Measurements from ENCODE around the gene GLYATL3.

GLYATL3 gene

GRCh38 chr6:49548613-49549304, 49.0 kb downstream of the GLYATL3 start:
- no peak for DNase-seq

DNA sequence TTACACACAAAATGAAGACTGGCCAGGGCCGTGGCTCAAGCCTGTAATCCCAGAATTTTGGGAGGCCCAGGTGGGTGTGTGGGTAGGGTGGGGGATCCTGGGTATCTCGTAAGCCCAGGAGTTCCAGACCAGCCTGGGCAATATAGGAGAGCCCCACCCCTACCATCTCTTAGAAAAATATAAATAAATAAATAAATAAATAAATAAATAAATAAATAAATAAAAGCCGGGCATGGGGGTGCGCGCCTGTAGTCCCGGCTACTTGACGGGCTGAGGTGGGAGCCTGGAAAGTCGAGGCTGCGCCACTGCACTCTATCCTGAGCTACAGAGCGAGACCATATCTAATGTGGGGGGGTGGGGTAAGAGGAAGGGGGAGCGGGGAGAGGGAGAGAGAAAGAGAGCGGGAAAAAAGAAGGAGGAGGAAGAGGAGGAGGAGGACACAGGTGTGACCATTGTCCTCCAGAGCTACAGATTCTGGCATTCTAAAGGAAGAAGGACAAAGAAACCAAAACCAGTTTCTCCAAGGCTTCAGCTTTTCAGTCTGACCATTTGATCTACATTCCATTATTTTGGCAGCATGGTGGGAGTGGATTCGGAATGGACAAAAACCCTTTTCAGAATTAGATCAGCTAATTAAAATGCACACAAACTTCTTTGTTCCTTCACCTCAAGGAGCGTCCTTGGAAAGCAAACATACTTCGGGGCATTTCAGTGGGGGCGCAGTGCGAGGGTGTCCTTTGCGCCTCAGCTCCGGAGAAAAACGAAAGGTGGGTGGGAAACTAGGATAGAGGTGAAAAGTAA, 50.2 kb downstream of the GLYATL3 start:
- DNase-seq: no peak

DNA sequence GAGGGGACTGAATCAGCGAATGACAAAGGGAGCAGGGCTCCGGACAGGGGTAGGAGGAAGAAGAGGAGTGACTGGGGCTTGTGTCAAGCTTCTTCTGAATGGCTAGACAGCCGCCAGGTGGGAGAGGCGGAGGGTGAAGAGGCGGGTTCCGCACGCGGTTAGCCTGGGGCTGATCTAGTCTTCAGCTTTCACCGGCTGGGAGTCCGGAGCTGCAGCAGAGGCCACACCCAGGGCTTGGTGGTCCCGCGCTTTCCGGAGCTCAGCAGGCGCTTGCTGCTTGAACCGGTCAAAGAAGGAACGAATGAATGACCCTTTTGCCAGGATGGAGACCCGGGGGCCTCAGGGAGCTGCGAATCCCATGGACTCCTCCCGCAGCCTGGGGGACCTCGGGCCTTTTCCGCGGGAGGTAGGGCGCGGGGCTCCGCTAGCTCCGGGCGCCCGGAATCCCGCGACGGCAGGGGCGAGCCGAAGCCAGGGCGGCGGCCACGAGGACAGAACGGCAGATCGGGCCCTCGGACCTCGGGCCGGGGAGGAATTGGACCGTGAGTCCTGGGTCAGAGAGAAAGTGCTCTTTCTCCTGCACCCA, 50.9 kb downstream of the GLYATL3 start, which contains the start of gene C6orf141:
TSS of gene C6orf141 (plus strand) at position 177 of the 586 bp plus-strand sequence. CDS start at position 302, 125 bp downstream.
- DNase-seq: peak; percentile 72

DNA sequence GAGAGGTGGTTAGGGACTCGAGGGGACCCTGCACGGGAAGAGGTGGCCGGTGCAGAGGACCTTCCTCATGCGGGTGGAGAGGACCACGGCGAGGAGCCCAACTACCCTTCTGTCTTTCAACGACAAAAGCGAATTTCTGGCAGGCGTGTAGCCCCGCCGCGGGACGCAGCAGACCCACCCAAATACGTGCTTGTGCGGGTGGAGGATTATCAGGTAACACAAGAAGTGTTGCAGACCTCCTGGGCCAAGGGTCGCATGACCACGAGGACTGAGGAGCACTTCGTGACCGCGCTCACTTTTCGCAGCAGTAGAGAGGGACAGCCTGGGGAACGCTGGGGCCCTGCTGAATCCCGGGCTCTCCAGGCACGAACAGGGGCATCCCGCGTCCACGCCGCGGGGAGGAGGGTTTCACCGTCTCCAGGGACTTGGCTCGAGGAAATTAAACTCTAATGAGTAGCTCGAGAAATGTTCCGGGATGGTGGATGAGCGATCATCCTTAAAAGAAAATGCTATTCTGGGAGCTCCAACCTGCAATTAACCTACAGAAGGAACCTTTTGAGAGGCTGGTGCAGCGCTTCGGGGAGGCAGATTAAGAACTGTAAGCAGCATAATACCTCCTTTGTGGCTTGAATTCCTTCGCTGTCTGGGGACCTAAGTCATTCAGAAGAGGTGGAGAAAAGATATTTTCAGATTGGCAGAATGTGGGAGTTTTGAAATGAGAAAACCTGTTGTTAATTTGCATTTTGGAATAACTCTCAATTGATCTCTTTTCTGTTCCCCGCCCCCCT, 51.5 kb downstream of the GLYATL3 start:
- no peak for DNase-seq

DNA sequence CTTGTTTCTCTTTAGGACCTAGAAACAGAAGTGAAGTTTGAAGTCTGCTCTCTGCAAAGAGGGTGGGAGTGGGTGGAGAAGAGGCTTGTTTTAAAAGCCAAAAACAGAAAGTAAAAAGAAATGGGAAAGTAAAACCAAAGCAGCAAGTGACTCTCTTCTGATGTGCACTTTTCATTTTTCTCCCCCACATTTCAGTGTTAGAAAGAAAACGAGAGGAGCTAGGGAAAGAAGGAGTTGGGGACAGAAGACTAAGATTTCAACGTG, 52.1 kb downstream of the GLYATL3 start:
- DNase-seq: no peak

GRCh38 chr6:49552596-49552995, 52.9 kb downstream of the GLYATL3 start:
- DNase-seq: no peak

DNA sequence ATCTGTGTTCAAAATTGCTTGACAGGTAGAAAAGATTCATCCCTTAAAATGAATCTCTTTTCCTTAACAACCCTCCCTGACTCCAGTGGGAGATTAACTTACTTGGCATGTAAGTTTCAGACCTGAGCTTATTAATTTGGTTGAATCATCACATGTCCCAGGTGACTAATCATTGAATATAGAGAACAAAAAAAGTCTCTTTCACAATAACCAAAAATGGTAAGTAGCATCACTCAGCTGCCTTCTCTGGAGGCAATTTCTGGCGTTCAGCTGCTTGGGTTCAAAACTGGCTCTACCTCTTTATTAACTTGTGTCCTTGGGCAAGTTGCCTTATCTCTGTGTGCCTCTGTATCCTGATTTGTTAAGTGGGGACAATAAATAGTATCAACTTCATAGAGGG, 53.7 kb downstream of the GLYATL3 start:
- DNase-seq: no peak

- DNase-seq: no peak
Observed at GRCh38 chr6:49555951-49556350, 56.2 kb downstream of the GLYATL3 start.

GRCh38 chr6:49556429-49556837, 56.7 kb downstream of the GLYATL3 start:
- DNase-seq: peak; percentile 43

- no peak for DNase-seq
Observed at GRCh38 chr6:49557177-49557576, 57.5 kb downstream of the GLYATL3 start.

GRCh38 chr6:49558238-49558637, 58.5 kb downstream of the GLYATL3 start:
- no peak for DNase-seq

- DNase-seq: no peak
Observed at GRCh38 chr6:49563006-49563886, 63.5 kb downstream of the GLYATL3 start.

- DNase-seq: no peak
Observed at GRCh38 chr6:49564552-49564951, 64.8 kb downstream of the GLYATL3 start.

- DNase-seq: no peak
Observed at GRCh38 chr6:49565261-49565660, 65.5 kb downstream of the GLYATL3 start.

- DNase-seq: no peak
Observed at GRCh38 chr6:49565855-49566254, 66.1 kb downstream of the GLYATL3 start.

DNA sequence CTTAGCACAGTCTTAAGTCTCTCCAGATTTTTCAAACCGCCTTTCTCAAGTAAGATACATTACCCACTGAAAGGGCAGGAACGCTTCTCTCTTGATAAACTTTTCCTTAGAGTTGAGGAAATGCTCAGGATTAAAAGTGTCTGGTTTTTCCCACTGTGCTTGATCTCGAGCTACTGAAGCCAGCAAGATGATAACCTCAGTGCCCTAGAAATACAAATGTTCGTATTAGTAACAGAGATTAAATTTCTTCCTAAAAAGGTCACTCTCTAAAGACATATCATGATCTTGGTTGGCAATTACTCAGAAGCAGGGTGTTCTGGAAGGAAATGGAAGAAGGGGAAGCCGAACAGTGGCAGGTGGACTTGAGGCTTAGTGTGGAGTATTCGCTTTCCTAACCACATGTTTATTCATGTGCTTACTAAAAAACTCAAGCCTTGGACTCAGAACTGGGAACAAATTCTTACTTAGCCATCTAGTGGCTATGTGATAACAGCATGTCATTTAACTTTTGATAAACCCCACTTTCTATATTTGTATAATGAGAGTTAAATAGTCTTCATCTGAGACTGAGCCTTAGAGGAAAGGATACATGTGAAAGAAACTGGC, 70.9 kb downstream of the GLYATL3 start:
- DNase-seq: no peak

GRCh38 chr6:49576618-49577017, 76.9 kb downstream of the GLYATL3 start:
- DNase-seq: no peak
